Measurements from ENCODE around the gene MOCOS.

- TF ChIP-seq CTCF (IDR thresholded peaks at IDR 0.05; ENCODE audit: low read depth, low read length, missing input control) (no peak), TAF1 (conservative IDR thresholded peaks at IDR 0.05) (no peak)
These were observed 86.0 kb downstream of the MOCOS start for GRCh38 chr18:36273347-36273746.

All from liver (tissue), 3 donors.